Cardiac fibroblast (primary cell): ENCODE measurements around the gene GOLGA8K.
"Not testable (repeated sequence)": the region's sequence is repeated elsewhere in the genome, so short reads cannot be mapped to it uniquely, and the experiment has no call there.

ENCODE experiments used
- DNase-seq, 2 donors: peaks; one replicate each; pipeline versions ENCODE4 v3.0.0 to v3.0.0-alpha.2; 2010; ENCODE audit warnings: low read depth in 2 of 2
- H3K4me3 ChIP-seq, 2 donors: replicated peaks in 1 of 2; 1 replicate in 1 of 2; 2 replicates in 1 of 2; pipeline ENCODE4 v1.5.1; 2011; ENCODE audit warnings: low read depth in 2 of 2, low read length in 2 of 2, mild to moderate bottlenecking in 2 of 2, moderate library complexity in 1 of 2

The GOLGA8K gene

DNA sequence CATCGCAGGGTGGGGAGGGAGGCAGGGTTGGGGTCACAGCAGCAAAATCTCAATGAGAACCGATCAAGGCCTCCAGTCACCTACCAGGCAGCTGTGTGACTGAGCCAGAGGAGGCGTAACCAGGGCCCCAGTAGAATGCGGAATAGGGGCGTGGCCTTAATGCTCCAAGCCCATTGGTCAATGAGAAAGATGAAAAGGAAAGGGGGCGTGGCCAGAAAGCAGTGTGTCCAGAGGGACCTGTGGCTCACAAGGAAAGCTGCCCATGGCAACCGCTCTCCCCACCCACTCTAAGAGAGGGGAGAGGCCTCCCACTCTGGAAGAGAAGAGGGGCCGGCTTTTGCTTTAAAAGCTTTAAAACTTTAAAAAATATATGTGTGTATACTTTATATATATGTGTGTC lies at the start of gene GOLGA8K:
Gene GOLGA8K, minus strand, starts transcription at position 101 of the 400 bp plus-strand sequence. Its CDS starts 98 bp downstream, at position 3.
- H3K4me3 ChIP-seq, DNase-seq: not testable (repeated sequence)

DNA sequence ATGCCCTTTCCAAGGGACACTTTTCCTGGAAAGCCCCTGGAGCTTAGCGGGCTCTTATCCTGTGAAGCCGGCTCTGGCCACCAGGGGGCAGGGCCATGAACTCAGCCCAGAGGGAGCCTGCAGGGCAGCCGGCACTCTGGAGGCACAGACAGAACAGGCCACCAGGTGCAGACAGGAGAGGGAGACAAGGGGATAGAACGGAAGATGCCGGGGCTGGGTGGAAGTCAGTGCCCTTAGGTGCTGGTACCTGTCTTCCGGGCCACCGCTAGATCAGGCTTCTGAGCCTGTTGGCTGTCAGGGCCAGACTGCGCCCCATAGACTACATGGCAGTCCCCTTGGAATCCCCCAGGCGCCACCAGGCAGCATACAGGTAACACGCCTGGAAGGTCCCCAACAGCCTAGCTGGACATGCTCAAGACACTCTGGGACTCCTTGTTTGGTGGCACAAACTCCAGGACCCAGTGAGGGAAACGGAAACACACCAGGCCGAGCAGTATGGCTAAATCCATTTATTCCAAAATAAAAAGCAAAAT lies 37.4 kb upstream of the GOLGA8K start:
- H3K4me3 ChIP-seq, DNase-seq: not testable (repeated sequence)

DNA sequence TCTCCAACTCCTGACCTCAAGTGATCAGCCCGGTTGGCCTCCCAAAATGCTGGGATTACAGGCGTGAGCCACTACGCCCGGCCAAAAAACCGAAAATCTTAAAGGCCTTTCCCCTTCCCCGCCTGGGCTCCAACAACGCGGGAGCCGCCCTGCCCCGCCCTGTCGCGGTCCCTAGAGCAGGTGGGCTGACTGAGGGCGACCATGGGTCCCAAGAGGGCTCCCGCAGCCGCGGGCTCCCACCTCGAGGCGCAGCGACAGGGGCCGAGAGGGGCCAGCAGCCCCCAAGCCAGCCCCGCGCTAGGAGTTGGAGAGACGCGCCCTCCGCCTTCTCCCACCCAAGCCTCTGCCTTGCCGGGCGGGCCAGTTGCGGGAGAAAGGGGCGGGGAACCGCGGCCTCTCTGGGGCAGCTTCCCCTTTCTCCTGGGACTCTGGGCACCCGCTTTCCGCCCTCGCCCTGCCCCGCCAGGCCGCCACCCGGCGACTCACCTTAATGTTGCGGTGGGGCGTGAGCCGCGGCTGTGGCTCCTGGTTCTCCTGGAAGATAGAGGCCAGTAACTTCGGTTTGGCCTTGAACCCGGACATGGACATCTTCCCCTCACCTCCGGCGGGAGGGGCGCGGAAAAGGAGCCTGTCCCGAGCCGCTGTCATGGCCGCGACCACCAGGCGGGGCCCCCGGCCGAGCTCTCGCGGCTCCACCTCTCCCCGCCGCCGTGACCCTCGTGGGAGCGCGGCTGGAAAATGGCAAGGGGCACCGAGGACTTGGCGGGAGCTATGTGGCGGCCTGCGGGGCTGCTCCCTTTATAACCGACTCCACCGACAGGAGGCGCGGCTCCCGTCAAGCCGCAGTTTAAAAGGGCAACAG lies 31.2 kb upstream of the GOLGA8K start:
- H3K4me3 ChIP-seq, DNase-seq: not testable (repeated sequence)

DNA sequence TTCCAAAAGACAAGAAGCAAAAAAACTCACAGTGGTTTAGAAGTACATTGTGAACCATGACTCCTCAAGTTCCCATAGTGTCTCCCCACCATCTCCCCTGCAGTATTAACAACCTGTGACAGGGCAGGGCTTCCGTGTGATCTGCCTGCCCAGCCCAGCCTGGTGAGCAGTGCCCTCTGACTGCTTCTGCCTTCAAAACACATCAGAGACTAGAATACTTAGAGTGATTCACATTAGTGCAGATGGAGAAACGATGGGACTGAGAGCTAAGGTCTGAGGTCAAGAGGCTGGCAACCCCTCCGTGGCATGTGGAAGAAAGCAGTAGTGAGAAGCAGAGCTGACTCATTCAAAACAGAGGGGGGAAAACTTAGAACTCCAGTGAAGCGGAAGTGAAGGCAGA lies 24.5 kb upstream of the GOLGA8K start:
- not testable (repeated sequence) for H3K4me3 ChIP-seq, DNase-seq

- not testable (repeated sequence) for H3K4me3 ChIP-seq, DNase-seq
Measured at GRCh38 chr15:32426511-32426910, 23.4 kb upstream of the GOLGA8K start.

DNA sequence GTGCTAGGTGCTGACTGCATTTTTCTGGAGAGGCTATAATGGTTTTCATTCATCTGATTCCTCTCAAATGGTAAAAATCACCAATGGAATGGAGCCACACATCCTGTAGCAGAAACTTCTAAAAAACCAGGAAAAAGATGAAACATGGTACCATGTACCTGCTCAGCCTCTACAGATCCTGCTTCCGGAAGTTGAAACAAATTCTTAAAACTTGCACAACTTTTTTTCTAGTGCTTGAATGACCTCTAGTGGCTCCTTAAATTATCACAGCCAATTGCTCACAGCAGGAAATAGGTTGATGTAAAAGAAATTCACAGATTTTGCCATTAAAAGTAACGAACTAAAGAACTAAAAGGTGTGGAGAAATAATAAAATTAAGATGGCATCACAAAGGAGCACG lies 4.8 kb upstream of the GOLGA8K start:
- not testable (repeated sequence) for H3K4me3 ChIP-seq, DNase-seq

DNA sequence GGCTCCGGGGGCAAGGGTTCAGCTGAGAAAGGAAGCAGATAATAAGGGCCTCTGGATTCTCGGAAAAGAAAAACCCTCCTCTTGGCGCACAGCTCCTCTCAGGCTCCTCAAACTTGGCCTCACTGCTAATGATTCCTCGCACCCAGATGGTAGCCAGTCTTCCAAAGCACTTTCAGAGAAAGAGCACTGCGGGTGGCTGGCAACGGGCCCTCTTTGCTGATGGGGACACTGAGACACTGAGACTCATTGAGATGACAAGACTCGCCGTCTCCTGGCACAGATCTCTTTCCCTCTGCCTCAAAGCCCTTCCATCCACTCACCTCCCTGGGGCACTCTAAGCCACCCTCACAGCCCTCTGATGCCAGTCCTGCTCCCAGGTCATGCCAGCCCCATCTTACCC lies 6.6 kb downstream of the GOLGA8K start:
- not testable (repeated sequence) for DNase-seq, H3K4me3 ChIP-seq

- H3K4me3 ChIP-seq = not testable (repeated sequence)
Measured at GRCh38 chr15:32394745-32395144, 8.3 kb downstream of the GOLGA8K start.

GRCh38 chr15:32388050-32388648 lies 14.9 kb downstream of the GOLGA8K start:
- not testable (repeated sequence) for DNase-seq, H3K4me3 ChIP-seq

More at GRCh38 chr15:32394745-32395144, 8.3 kb downstream of the GOLGA8K start:
- DNase-seq = not testable (repeated sequence)

DNA sequence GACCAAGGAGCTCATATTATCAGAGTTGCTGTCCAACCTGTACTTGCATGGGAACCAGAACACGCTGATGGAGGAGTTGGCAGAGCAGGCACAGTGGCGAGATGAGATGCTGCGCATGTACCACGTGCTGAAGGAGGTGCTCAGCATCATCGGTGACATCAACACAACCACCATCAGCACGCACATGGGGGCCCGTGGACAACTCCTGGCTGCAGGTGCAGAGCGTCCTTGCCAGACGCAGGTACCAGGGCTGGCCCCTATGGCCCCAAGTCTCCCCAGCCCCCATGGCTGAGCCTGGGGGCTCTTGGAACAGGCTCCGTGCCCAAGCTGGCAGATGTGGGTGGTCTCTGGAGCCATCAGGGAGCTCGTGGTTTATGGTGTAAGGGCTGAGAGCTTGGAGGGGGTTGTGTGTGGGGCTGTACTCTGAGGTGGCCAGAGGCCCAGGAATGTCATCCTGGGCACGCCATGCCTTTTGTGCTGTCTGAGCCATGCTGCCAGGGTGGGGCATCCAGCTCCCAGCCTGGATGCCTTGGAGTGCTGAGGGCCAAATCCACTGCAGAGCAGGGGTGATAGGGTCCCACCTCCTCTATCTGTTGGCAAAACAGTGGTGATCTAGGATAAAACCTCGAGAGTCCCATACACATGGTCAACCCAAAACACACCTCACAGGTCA lies 17.1 kb downstream of the GOLGA8K start:
- not testable (repeated sequence) for DNase-seq, H3K4me3 ChIP-seq

- H3K4me3 ChIP-seq, DNase-seq: not testable (repeated sequence)
Measured at GRCh38 chr15:32374185-32374584, 28.9 kb downstream of the GOLGA8K start.

GRCh38 chr15:32373707-32374106 lies 29.4 kb downstream of the GOLGA8K start:
- DNase-seq, H3K4me3 ChIP-seq: not testable (repeated sequence)

DNA sequence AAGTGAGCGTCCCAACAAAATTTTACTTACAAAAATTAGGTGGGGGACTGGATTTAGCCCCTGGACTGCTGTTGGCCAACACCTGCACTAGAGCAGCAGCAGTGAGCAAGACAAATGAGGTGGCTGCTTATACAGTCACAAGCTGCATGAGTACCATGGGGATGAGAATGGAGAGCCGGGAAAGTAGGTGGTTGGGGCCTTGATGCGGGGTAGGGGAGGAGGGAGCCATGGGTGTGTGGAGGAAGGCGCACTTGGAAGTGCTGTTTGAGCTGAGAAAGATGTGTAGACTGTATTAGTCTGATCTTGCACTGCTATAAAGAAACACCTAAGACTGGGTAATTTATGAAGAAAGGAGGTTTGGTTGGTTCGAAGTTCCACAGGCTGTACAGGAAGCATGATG lies 31.0 kb downstream of the GOLGA8K start:
- H3K4me3 ChIP-seq, DNase-seq: not testable (repeated sequence)

DNA sequence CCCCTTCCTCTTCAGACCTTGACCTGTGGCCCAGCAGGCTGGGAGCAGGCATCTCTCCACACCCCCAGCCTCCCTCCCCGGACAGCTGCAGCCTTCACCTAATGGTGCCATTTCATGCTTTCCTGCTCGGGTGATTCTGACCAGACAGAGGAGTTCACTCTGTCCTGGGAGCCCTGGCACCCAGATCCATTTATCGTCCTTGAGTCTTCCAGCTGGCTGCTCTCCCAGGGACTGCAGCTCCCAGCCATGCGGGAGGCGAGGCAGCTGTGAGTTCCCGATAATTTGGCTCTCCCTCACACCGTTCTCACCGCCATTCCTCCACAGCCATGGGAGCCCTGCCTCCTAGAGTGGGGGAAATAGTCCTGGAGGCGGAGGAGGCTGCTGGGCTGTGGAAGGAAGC lies 32.6 kb downstream of the GOLGA8K start:
- not testable (repeated sequence) for DNase-seq, H3K4me3 ChIP-seq

DNA sequence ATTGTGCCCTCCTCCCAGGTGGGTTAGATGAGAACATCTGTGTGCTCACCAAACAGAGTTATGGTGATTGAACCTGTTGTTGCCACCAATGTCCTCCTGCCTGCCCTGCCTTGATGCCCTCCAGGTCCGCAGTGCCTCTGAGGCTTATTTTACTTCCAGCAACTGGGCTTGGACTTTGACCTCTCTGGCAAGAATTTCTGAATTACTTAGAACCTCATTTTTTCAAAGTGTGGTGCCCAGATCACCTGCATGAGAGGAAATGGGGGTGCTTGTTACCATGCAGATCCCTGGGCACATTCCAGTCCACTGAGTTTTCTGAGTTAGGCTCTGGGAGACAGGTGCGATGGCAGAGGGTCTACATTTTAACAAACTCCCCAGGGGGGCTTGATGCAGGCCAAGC lies 33.0 kb downstream of the GOLGA8K start:
- H3K4me3 ChIP-seq, DNase-seq: not testable (repeated sequence)

- not testable (repeated sequence) for H3K4me3 ChIP-seq, DNase-seq
Measured at GRCh38 chr15:32366492-32366891, 36.6 kb downstream of the GOLGA8K start.

- not testable (repeated sequence) for H3K4me3 ChIP-seq
Measured at GRCh38 chr15:32365955-32366354, 37.1 kb downstream of the GOLGA8K start.

DNA sequence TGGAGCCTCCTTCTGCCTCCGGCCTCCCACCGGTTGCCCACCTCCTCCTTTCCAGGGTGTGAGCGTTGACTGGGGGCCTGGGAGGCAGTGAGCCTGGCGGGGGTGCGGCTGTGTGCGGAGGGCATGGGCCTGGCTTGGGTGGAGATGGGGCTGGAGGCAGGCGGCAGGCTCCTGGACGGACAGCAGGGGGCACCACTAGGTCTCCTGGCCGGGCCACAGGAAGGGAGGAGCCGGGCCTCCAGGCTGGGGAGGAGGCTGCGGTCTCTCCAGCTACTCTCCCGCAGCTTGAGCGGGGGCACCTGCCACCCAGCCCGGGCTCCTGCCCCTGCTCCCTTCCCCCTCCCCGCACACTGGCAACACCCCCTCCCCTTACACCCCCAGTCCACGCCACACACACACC lies 38.1 kb downstream of the GOLGA8K start:
- H3K4me3 ChIP-seq, DNase-seq: not testable (repeated sequence)

More at GRCh38 chr15:32365955-32366354, 37.1 kb downstream of the GOLGA8K start:
- not testable (repeated sequence) for DNase-seq
